ENCODE measurements around the gene SPINK2. TPM values are rescaled to one million over a fixed set of nuclear protein-coding genes. Genes with fewer than 3 reads are reported as not detected.

The SPINK2 gene
- polyA plus RNA-seq, 3 donors, result not detected

DNA sequence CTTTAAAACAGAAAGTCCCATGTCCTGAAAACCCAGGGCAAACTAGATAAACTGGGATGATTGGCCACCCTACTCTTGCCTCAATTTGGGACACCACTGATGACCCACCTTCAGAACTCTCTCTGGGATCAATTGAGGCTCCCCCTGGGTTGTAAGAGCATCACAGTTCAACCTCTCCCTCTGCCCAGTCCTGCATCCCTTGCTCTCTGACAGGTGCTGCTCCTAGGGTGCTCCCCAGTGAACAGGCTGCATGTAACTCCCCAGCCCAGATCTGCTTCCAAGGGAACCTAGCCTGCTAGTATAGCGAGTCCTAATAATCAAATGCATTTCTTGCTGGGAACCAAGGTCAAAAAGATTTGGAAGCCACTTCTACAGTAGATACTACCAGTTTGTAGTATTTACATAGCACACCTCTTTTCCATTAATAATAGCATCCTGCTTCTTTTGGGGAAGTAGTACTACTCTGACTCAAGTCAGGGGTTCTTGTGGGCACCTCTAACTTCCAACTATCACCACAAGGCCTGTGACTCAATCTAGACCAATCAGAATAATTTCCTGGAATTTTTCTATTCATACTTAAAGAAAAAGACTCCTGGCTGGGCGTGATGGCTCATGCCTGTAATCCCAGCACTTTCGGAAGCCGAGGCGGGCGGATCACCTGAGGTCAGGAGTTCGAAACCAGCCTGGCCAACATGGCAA, 42.1 kb upstream of the SPINK2 start:
- intact Hi-C loops (cut with micrococcal nuclease), result no loop called here
- H3K4me3 Mint-ChIP-seq, result no peak overlapping the region
- Histone ChIP-seq H3K4me1 (ENCODE audit: control insufficient read depth in 1 of 2, insufficient read depth in 2 of 2, low read length in 2 of 2) (peaks cover 4 to 9% of the 10 kb centered on the region in 2 donors), H3K27me3 (ENCODE audit: control insufficient read depth in 2 of 2, insufficient read depth in 2 of 2, low read length in 2 of 2) (no peaks in the 10 kb centered on the region), H3K27ac (ENCODE audit: low read depth in 1 of 2, low read length in 2 of 2) (no peak overlapping the region), H3K4me3 (replicated peaks in 1 of 3; ENCODE audit: low read depth in 2 of 3, low read length in 3 of 3) (no peak overlapping the region), H3K4me2 (replicated peaks; ENCODE audit: extremely low read depth, low read length, poor library complexity, severe bottlenecking) (no peak overlapping the region), H3K36me3 (replicated peaks in 1 of 2; ENCODE audit: control insufficient read depth in 1 of 2, insufficient read depth in 2 of 2, low read length in 2 of 2) (no peaks in the 10 kb centered on the region), H3K79me2 (ENCODE audit: insufficient read depth, low read length) (no peaks in the 10 kb centered on the region), H3K9ac (ENCODE audit: insufficient read depth, low read length, poor library complexity, severe bottlenecking) (no peak overlapping the region), H4K20me1 (ENCODE audit: insufficient read depth, low read length) (no peaks in the 10 kb centered on the region), H3K9me3 (replicated peaks in 1 of 2; ENCODE audit: control insufficient read depth in 1 of 2, insufficient read depth in 1 of 2, low read length in 2 of 2) (no peaks in the 10 kb centered on the region), H2AFZ (ENCODE audit: insufficient read depth, low read depth, low read length, poor library complexity, severe bottlenecking) (no peak overlapping the region)
- peaks cover 0 to 5% (median 0%) of the 10 kb centered on the region in 3 donors for H3K27me3 Mint-ChIP-seq (ENCODE audit: low read depth in 3 of 3)
- TF ChIP-seq CTCF (IDR thresholded peaks at IDR 0.05), result no peak
- peaks cover 10% of the 10 kb centered on the region for H3K4me1 Mint-ChIP-seq
- DNase-seq, result peak in 2 of 3 donors; percentile 25 to 58
- 50% methylated on average over 2 of the region's 7 CpGs for WGBS (ENCODE audit: insufficient coverage)
- H3K27ac Mint-ChIP-seq, result peak overlapping the region in 3 of 7 donors; percentile 51 to 82 (median 79)
- no peaks in the 10 kb centered on the region for H3K36me3 Mint-ChIP-seq
- H3K9me3 Mint-ChIP-seq, result peaks cover 0 to 3% (median 0%) of the 10 kb centered on the region in 7 donors

DNA sequence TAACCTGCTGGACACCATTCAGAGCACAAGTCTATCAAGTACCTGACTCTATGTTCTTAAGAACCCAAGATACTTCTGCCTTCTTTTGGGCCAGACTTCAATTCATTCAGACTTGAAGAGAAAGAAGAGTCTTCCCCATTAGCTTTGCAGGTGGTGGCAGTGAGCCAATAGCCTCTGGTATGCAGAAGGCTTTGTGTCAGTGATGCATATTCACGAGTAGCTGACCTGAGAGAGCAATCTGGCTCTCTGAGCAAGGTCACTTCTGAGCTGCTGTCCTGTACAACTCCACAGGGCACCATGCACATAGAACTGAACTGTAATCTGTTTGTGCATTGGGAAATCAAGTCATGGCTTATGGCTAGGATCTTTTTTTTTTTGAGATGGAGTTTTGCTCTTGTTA, 39.9 kb upstream of the SPINK2 start:
- no peak for DNase-seq
- no peak overlapping the region for H3K4me3 ChIP-seq (replicated peaks in 1 of 3; ENCODE audit: low read depth in 2 of 3, low read length in 3 of 3)
- intact Hi-C loops (cut with micrococcal nuclease), result no loop called here
- no peak overlapping the region for H2AFZ ChIP-seq (ENCODE audit: insufficient read depth, low read depth, low read length, poor library complexity, severe bottlenecking)
- no peak overlapping the region for H3K4me2 ChIP-seq (replicated peaks; ENCODE audit: extremely low read depth, low read length, poor library complexity, severe bottlenecking)
- no peak overlapping the region for H3K4me3 Mint-ChIP-seq
- 50% methylated on average over 1 of the region's 1 CpG for WGBS (ENCODE audit: insufficient coverage)
- H3K36me3 ChIP-seq (replicated peaks in 1 of 2; ENCODE audit: control insufficient read depth in 1 of 2, insufficient read depth in 2 of 2, low read length in 2 of 2), result no peaks in the 10 kb centered on the region
- no peak overlapping the region for H3K27ac Mint-ChIP-seq
- peaks cover 8 to 16% of the 10 kb centered on the region in 2 donors for H3K4me1 ChIP-seq (ENCODE audit: control insufficient read depth in 1 of 2, insufficient read depth in 2 of 2, low read length in 2 of 2)
- H3K27me3 Mint-ChIP-seq (ENCODE audit: low read depth in 3 of 3), result peaks cover 0 to 5% (median 0%) of the 10 kb centered on the region in 3 donors
- peaks cover 24% of the 10 kb centered on the region for H3K4me1 Mint-ChIP-seq
- H3K27me3 ChIP-seq (ENCODE audit: control insufficient read depth in 2 of 2, insufficient read depth in 2 of 2, low read length in 2 of 2), result no peaks in the 10 kb centered on the region
- H3K9ac ChIP-seq (ENCODE audit: insufficient read depth, low read length, poor library complexity, severe bottlenecking), result no peak overlapping the region
- H3K36me3 Mint-ChIP-seq, result no peaks in the 10 kb centered on the region
- no peaks in the 10 kb centered on the region for H4K20me1 ChIP-seq (ENCODE audit: insufficient read depth, low read length)
- H3K9me3 ChIP-seq (replicated peaks in 1 of 2; ENCODE audit: control insufficient read depth in 1 of 2, insufficient read depth in 1 of 2, low read length in 2 of 2), result no peaks in the 10 kb centered on the region
- peaks cover 0 to 3% (median 0%) of the 10 kb centered on the region in 7 donors for H3K9me3 Mint-ChIP-seq
- no peak for TF ChIP-seq CTCF (IDR thresholded peaks at IDR 0.05)
- no peak overlapping the region for H3K27ac ChIP-seq (ENCODE audit: low read depth in 1 of 2, low read length in 2 of 2)
- H3K79me2 ChIP-seq (ENCODE audit: insufficient read depth, low read length), result no peaks in the 10 kb centered on the region
